Hematopoietic multipotent progenitor cell treated with erythropoietin and hydrocortisone succinate and interleukin-3 and kit ligand, for 17 days (in vitro differentiated cells): ENCODE results near the gene NTM.
"Not testable (repeated sequence)": the region's sequence is repeated elsewhere in the genome, so short reads cannot be mapped to it uniquely, and the experiment has no call there.

ENCODE experiments used
- DNase-seq: peaks from one replicate; pipeline ENCODE4 v3.0.0-alpha.2; 2015; ENCODE audit warnings: low spot score

Gene NTM

DNA sequence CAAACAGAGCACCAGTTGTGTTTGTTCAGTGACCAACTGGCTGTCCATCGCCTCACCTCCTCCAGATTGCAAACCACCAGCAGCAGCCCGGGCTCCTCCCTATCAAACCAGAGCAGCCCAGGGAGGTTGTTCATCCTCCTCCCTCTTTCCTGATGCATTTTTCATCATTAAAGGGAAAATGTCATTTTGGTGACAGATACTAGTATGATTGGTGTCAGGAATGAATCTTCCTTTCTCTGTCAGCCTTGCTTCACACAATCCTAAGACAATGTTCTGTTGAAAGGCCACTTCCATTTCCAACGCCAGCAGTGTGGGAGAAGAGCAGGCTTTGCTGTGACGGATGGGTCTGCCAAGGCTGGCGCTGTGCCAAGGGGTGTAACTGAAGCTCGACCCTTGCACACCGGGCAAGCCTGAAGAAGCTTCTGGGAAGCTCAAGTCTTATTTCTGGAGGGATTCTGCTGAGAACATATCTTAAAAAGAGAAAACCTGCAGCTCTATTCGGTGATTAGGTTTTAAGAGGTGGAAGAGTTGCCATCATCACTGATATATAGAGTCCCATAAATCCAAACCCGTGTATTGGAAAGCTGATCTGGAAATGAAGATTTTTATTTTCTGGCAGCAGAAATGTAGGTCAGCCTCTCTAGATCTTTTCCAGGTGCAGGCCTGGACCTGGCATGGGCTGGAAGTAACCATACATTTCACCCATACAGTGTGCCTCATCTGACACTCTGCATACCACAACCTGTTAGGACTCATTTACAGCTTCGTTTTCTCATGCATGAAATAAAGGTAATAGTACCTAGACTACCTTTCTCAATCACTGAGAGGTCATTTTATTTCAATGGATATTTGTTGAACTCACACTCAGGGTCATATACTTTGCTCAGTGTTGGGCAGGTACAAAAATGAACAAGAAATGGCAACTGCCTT is 524.5 kb downstream of the NTM start:
- no peak for DNase-seq

DNA sequence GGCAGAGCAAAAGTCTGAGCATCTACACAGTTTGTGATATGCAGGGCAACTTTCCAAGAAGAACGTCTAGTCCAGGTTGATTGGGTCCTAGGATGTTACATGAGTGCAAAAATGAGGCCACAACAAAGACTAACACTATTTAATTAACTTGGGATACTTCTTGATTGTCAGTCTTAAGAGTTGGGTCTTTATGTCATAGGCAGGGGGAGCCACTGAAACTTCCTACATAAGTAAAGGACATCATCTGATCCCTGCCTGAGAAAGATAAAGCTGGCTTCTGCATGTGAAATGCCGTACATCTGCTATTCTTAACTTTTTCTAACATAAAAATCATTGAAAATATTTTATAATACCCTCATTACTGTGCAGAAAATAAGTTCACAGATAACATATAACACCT is 525.5 kb downstream of the NTM start:
- DNase-seq, result no peak

DNA sequence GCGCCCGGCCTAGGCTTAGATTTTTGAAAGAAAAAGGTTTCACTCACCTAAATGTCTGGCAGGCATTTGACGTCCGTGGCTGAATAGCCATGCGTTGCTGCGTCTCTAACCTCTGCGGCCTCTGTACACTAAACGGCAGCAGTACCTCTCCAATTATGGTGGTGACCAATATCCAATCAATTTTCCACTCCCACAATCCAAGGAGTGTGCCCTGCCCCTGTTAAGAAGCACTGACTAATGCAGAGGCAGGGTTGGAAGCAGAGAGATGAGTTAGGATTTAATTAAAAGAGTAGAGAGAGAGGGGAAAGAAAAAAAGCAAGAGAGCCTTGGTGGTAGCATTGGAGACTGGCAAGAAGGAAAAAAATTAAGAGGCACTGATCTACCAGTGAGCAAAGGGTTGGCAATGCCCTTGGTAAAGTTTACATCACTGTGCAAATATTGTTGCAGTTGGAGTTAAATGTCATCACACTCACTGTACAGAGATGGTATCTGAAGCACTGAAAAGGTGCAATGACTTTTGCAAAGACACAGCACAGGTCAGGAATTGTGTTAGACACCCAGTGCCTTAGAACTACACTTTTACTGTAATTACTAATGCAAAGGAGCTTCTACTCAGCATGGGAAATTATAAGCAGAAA is 526.7 kb downstream of the NTM start:
- no peak for DNase-seq

DNA sequence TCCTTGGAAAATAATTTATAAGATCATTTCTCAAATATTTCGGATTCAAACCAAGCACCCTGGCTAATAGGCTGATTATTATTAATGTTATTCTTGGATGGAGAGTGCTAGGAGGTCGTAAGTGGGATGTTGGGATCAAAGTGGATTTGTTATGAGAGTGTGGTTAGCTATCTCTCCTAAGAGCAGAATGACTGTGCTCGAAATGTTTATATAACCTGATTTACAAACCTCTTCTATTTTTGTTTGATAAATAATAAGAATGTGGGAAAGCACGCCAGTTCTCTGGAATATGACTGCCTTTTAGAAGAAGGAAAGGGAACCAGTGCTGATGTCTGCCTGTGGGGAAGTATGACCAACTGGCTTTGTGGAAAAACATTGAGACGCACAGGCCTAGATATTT is 527.5 kb downstream of the NTM start:
- DNase-seq, result no peak

DNA sequence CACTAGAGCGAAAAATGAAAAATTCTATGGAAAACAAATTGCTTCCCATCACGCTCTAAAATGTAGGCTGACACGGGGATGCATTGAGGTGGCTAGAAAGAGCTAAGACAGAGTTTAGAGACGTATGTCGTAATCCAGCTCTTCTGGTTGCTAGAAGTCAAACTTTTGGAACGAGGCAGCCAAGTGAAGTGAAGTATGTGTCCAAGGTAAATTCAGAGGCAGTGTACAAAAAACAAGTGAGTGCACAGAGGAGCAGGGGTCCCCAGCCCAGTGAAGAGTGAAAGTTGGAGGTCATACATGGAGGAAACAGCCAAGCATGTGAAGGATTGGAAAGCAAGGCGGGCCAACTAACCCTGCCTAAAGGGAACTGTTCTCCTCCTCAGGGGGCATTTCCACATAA is 528.5 kb downstream of the NTM start:
- no peak for DNase-seq

DNA sequence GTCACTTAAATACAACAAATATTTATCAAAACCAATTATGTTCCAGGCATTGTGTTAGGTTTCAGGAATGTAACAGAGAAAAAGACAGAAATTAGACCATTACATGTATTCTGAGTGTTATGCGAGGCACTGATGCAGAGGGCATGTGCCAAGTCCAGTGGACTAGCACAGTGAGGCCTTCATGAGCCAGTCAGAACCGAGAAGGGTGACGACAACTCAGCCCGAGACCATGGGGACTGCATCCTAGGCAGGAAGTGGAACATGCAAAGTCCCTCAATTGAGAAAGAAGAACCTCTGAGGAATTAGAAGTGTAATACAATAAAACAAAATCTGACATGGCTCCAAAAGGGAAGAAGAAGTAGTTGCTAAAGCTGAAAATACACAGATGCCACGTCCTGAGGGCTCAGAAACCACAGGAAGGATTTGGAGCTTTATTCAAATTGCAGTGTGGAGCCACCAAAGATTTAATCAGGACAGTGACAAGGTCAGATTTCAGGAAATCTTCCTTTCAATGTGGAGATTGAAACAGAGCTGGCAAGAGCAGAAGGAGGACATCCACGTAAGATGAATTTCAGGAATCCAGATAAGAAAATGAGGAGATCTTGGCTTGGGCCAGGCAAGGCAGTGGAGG is 529.6 kb downstream of the NTM start:
- no peak for DNase-seq

DNA sequence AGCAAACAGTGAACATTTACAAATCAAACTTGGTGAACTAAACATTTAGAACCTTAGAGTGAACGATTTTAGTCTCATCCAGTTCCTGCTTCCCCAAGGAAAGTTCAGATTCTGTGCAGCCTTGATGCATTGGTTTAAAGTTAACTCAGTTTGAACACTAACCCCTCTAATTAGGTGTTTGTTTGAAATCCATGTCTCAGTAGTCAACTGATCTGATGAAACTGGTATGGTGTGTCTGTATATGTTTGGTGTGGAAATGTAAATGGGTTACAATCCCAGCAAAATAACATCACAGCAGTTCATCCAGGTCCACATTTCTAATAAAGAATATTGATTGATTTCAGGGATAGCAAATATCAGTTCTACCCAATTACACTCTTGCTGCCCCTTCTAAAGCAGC is 532.0 kb downstream of the NTM start:
- DNase-seq, result no peak

DNA sequence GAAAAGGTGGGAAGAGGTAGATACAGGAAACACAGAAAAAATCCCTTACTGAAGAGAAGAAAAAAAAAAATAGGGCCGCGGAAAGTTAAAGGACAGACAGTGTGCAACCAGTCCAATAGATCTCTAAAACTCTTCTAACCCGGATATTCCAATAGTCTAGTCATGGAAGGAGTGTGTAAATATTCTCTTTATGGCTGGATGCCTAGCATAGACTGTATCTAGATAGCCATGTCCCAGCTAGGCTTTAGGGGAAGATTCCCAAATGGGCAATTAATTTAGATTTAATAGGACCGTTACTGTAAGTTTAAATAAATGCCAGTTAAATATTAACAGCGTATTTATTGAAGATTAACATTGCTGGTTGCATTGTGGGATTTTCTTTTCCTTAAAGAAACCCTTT is 532.7 kb downstream of the NTM start:
- no peak for DNase-seq

DNA sequence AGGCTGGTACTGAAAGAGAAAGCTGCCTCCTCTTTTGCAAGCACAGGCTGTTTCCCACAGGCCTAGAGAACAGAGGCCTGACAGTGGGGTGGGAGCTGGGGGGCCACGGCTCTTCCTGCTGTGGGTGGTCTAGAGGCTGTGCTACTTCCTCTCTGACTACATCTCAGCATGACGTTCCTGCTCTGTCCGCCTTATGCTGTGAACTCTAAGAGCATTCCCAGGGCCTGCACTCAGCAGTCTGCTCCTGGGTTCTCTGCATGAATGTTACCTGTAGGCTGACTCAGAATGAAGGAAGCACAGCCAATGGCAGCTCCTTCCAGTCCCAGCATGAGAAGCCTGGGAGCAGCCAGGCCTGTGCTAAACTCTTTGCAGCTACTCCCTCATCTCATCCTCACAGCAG is 534.3 kb downstream of the NTM start:
- DNase-seq, result no peak

DNA sequence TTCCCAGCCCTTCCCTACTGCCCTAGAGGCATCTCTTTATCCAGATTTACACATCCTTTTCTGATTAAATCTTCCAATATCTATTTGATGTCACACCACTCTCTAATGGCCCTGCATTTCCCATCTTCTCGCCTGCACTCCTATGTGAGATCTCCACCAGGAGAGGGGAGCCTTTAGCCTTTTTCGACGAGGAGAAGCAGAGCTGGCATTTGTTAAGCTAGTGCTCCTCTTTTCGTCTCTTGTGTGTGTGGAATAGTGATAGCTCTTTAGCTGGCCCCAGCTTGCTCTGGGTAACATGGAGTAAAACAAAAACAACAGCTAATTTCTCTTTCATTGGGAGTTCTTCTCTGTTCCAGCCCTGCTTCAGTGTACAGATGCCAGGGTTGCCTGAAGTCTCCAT is 536.5 kb downstream of the NTM start:
- DNase-seq, result no peak

DNA sequence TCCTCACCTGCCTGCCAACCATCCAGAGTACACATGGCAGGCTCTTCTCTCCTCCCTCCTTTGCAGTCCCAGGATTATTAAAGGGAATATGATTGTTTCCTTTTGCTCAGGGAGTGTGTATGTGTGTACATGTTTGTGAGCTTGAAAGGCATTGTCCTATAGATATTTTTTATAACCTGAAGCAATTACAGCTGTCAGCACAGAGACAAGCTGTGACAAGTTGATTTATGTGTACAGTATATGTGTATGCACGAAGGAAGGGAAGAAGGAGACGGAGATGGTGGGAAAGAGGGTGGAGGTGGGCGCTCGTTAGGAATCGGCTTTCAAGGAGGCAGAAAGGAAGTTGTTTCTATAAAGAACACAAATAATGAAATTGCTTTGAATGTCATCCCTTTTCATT is 537.0 kb downstream of the NTM start:
- DNase-seq, result no peak

DNA sequence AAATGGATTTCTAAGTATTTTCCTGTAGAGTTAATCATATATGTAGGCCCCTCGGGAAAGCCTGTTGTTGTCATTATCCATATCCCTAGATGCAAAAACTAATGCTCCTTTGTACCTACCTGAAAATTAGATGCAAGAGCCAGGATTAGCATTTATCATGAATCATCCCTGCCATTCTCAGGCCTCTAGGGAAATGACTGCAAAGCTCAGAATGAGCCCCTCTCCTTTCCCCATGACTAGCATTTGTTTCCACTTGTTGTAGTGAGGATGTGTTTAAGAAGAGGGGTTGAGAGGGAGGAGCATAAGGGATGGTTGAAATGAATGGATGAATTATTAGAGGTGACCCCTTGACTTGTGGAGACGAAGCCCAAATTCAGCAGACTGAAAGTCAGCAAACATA is 537.9 kb downstream of the NTM start:
- no peak for DNase-seq

DNA sequence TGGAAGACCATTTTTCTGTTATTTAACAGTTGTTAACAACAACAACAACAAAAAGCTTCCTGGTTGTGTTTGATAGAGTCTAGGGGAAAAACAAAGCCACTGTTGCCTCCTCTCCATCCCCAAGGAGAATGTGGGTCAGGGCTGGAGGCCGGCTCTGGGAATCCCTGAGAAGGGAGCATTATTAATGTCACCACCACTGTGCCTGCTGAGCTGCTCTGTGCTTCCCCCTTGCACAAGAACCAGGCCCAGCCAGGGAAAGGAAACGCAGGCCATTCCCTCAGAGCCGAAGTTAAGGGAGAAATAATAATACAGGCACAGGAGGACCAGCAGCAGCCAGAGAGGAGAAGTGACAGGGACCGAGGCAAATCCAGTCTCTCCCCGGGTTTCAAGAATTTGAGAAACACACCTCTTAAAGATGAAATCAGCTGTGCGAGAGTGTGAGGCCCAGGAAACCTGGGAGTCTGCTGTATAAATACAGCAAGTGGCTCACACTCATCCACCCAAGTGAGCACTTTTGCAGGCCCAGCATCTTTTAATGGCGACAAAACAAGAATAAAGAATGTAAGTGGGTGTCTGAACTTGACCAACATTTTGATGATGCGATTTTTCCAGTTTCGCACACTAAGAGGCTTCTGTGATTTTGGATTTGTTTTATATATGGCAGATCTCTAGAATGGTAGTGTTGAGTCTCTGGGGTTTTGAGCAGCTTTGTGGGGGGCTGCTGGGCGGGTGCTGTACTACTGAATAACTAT is 539.2 kb downstream of the NTM start:
- no peak for DNase-seq

DNA sequence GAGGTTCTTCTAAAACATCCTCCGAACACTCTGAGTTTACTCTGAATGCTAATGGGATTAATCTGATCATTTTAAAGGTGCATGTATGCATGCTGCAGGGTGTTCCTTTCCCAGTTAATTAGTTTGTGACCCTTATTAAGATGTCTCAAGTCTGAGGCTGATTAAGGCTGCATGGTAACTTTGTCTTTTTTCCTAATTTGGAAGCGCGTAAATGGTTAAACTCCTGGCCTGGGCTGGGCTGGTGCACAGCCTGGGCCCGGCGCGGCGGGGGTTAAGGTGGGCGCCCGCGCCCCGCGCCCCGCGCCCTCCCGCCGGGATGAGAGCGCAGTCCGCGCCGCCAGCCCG is 539.7 kb downstream of the NTM start:
- no peak for DNase-seq

DNA sequence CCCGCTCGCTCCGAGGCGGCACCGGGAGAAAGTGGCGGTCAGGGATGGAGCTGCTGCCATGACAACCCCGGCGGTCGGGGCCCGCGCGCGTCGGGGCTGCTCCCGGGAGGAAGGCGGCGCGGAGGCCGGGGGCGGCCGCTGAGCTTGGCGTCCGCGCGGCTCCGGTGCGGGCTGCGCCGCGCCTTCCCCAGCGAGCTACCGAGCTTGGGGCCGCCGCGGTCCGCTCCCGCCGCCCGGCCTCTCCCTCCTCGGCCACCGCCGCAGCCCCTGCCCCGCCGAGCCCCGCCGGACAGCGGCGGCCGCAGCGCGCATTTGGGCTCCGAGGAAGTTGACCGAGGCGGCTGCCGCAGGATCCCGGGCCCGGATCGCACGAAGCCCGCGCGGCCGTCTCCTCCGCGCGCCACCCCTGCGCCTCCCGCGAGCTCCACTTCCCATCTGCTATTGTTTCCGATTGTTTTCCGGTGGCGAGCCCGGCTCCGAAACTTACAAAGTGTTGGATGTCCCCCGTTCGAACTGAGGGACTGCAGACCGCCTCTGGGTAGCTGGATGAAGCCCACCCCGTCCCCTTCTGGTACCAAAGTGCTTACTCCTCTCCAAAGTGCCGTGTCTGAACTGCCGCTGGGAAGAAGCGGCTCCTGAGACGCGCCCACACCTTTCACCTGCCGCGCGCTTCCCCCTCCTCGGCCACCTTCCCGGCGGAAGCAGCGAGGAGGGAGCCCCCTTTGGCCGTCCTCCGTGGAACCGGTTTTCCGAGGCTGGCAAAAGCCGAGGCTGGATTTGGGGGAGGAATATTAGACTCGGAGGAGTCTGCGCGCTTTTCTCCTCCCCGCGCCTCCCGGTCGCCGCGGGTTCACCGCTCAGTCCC is 540.3 kb downstream of the NTM start:
- no peak for DNase-seq

DNA sequence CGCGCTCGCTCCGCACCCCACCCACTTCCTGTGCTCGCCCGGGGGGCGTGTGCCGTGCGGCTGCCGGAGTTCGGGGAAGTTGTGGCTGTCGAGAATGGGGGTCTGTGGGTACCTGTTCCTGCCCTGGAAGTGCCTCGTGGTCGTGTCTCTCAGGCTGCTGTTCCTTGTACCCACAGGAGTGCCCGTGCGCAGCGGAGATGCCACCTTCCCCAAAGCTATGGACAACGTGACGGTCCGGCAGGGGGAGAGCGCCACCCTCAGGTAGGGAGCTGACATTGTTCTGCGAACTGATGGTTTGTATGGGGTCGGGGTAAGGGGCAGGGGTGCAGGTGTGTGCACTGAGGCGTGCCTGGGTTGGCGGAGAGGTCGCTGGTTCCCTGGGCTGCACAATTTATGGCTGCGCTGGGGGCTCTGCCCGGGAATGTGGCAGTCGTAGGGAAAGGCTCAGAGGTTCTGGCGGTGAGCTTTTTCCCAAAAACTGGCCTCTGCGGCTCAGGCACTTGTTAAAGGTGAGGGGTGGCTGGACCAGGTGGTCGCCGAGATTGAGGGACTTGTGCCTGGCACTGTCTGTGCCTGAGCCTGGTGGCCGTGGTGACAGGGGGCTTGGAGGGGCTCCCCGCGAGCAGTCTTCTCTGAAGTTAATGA is 541.1 kb downstream of the NTM start:
- not testable (repeated sequence) for DNase-seq

DNA sequence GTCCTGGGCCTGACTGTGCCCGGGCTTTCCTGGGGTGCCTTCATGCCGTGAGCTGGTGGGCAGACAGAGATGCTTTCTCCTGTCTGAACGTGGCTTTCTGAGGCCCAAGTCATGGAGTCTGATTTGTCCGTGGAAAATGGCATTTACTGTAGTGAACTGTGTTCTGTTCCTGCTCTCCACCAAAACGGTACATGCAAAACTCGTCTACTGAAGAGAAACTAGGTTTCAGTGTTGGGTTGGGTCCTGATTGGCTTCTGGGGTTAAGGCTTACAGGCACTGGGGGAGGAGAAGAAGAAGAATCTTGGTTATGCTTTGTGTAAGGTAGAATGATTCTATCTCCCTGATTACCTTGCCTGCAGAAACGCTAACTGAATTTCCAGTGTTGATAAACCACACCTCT is 541.7 kb downstream of the NTM start:
- no peak for DNase-seq

DNA sequence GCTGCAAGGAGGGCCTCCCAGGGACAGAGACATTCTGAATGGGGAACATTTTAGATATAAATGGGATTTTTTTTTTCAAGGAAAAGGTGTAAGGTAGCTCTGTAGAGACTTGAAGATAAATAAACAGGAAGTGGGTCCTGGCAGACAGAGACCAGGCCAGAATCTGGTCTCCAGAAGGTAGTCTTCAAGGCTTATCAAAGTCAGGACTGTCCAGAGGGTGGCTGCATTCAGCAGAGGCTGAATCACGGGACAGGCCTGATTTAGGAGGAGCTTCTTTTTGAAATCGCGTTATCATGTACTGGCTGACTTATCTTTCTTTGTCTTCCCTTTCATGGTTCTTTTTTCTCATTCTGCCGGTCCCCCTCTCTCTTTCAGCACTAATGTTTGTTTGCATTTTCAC is 542.9 kb downstream of the NTM start:
- no peak for DNase-seq

DNA sequence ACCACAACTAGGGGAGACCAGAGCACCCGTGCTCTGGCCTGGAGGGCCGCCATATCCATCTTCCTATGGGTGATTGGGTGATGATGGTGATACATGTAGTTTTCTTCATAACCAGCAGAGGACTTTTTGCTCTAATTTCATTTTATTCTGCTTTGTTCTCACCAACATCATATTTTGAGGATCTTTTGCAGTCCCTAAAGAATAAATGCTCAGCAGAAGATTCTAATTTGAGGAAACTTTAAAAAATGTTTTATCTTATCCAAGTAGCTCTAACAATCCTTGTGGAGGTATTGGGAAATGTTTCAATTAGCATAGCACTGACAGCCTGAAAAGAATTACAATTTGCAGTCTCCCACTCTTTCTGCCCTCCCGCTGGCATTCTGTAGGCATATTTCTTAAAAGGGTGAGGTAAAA is 544.0 kb downstream of the NTM start:
- DNase-seq, result no peak

DNA sequence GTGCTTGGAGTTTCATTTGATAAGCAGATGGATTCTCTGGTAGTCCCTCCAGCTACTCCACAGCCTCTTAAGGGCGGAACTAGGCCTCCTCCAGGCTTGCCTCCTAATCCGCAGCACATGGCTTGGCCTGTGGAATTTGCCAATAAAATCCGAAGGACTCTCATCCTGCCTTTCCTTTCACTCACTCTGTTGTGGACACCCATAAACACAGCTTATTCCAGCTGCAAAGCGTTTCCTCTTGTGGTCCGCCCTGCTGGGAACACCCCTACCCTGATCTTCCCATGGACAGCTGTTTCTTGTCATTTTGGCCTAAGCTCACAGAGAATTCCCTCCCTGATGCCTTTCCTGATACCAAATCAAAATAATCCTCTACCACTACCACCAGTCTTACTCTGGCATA is 546.2 kb downstream of the NTM start:
- DNase-seq, result no peak
